LHCN-M2 (cell line): ENCODE data around the gene MYH9. TPM values are rescaled to one million over a fixed set of nuclear protein-coding genes. Genes with fewer than 3 reads are reported as not detected.
"Not testable (repeated sequence)": the region's sequence is repeated elsewhere in the genome, so short reads cannot be mapped to it uniquely, and the experiment has no call there.

Experiments used
- DNase-seq: peaks from one replicate; pipeline ENCODE4 v3.0.0-alpha.2; 2012; ENCODE audit warnings: low read depth
- total RNA-seq: library from RNA; depleted of rRNA; stranded (reverse); fragments of >200 nt; gene quantifications from 2 replicates; pipeline ENCODE4 v1.2.3, GENCODE V29; 2014

The MYH9 gene
- total RNA-seq, 1 experiment from 2014 or later: 492 TPM

GRCh38 chr22:36296690-36297089, 91.1 kb downstream of the MYH9 start:
- no peak for DNase-seq

GRCh38 chr22:36295247-36295646, 92.5 kb downstream of the MYH9 start:
- DNase-seq: no peak

GRCh38 chr22:36294801-36295200, 93.0 kb downstream of the MYH9 start:
- DNase-seq: no peak

GRCh38 chr22:36294293-36294620, 93.5 kb downstream of the MYH9 start:
- DNase-seq: no peak

GRCh38 chr22:36293606-36294292, 94.0 kb downstream of the MYH9 start:
- no peak for DNase-seq

- no peak for DNase-seq
Observed at GRCh38 chr22:36292823-36293530, 94.8 kb downstream of the MYH9 start.

GRCh38 chr22:36291831-36292740, 95.7 kb downstream of the MYH9 start:
- DNase-seq: no peak

- not testable (repeated sequence) for DNase-seq
Observed at GRCh38 chr22:36290391-36291075, 97.2 kb downstream of the MYH9 start.

- not testable (repeated sequence) for DNase-seq
Observed at GRCh38 chr22:36289948-36290371, 97.8 kb downstream of the MYH9 start.

GRCh38 chr22:36289406-36289870, 98.3 kb downstream of the MYH9 start:
- DNase-seq: peak; percentile 31

GRCh38 chr22:36288571-36289405, 99.0 kb downstream of the MYH9 start:
- no peak for DNase-seq

- peak; percentile 28 for DNase-seq
Observed at GRCh38 chr22:36287881-36288515, 99.8 kb downstream of the MYH9 start.

- peak; percentile 72 for DNase-seq
Observed at GRCh38 chr22:36286096-36286957, 101.4 kb downstream of the MYH9 start.

- DNase-seq: no peak
Observed at GRCh38 chr22:36285545-36285944, 102.2 kb downstream of the MYH9 start.

GRCh38 chr22:36285017-36285416, 102.8 kb downstream of the MYH9 start:
- no peak for DNase-seq

GRCh38 chr22:36284171-36284571, 103.6 kb downstream of the MYH9 start:
- DNase-seq: no peak

- DNase-seq: no peak
Observed at GRCh38 chr22:36282328-36282831, 105.4 kb downstream of the MYH9 start.

GRCh38 chr22:36281781-36282327, 105.9 kb downstream of the MYH9 start:
- no peak for DNase-seq

GRCh38 chr22:36280379-36280778, 107.4 kb downstream of the MYH9 start:
- DNase-seq: no peak
